T-helper 17 cell (primary cell): ENCODE data around the gene PROM2. TPM values are rescaled to one million over a fixed set of nuclear protein-coding genes. Genes with fewer than 3 reads are reported as not detected.
A peak's percentile ranks its signal among the peaks of the same experiment; 100 is the strongest.

ENCODE experiments used
- ATAC-seq: fragments of 150-1000 bp; cut with Tn5 transposase; 2 replicates; pipeline ENCODE4 v1.10.0; 2021; ENCODE audit warnings: mild to moderate bottlenecking, moderate library complexity
- DNase-seq, 3 donors: peaks; one replicate each; pipeline versions ENCODE4 v3.0.0 to v3.0.0-alpha.2; 2020 to 2021
- H3K9me3 ChIP-seq: one replicate; pipeline ENCODE4 v1.7.0; 2013; ENCODE audit warnings: low read length, mild to moderate bottlenecking; ENCODE audit not compliant: control insufficient read depth, poor library complexity, severe bottlenecking
- H3K27ac Mint-ChIP-seq: one replicate; pipeline ENCODE4 v1.8.0; 2022; ENCODE audit warnings: mild to moderate bottlenecking, moderate library complexity, mixed read lengths
- H3K27me3 Mint-ChIP-seq: one replicate; pipeline ENCODE4 v1.8.0; 2022; ENCODE audit warnings: mixed read lengths
- H3K36me3 Mint-ChIP-seq: one replicate; pipeline ENCODE4 v1.8.0; 2022; ENCODE audit warnings: low read depth, mixed read lengths
- H3K4me1 Mint-ChIP-seq: one replicate; pipeline ENCODE4 v1.8.0; 2022; ENCODE audit warnings: mild to moderate bottlenecking, mixed read lengths
- H3K4me3 Mint-ChIP-seq: one replicate; pipeline ENCODE4 v1.8.0; 2022; ENCODE audit warnings: mild to moderate bottlenecking, moderate library complexity, mixed read lengths
- total RNA-seq, 4 donors: library from RNA in 2 of 4; stranded (reverse) in 2 of 4; gene quantifications; one replicate each; pipeline ENCODE4 v1.2.3 and lab custom pipeline; 2022 to 2026

Gene PROM2
- total RNA-seq, 2 donors from 2014 or later = 0.77 TPM; not detected in 1

GRCh38 chr2:95330794-95331338 is 56.6 kb downstream of the PROM2 start:
- ATAC-seq = no peak
- Mint-ChIP-seq H3K4me1 (no peaks in the 10 kb centered on the region), H3K27ac (no peak overlapping the region), H3K36me3 (no peaks in the 10 kb centered on the region), H3K4me3 (no peak overlapping the region), H3K27me3 (peaks cover 5% of the 10 kb centered on the region)
- no peak for DNase-seq
- H3K9me3 ChIP-seq = no peaks in the 10 kb centered on the region

- Mint-ChIP-seq H3K27me3 (peaks cover 5% of the 10 kb centered on the region), H3K27ac (no peak overlapping the region), H3K36me3 (no peaks in the 10 kb centered on the region), H3K4me1 (no peaks in the 10 kb centered on the region), H3K4me3 (no peak overlapping the region)
- DNase-seq (no peak), ATAC-seq (no peak)
- H3K9me3 ChIP-seq = no peaks in the 10 kb centered on the region
Observed at GRCh38 chr2:95331606-95332005, 57.4 kb downstream of the PROM2 start.

GRCh38 chr2:95332036-95332435 is 57.8 kb downstream of the PROM2 start:
- DNase-seq (no peak), ATAC-seq (no peak)
- H3K9me3 ChIP-seq = no peaks in the 10 kb centered on the region
- peaks cover 5% of the 10 kb centered on the region for H3K27me3 Mint-ChIP-seq
- H3K4me3 Mint-ChIP-seq = no peak overlapping the region
- H3K36me3 Mint-ChIP-seq = no peaks in the 10 kb centered on the region
- no peaks in the 10 kb centered on the region for H3K4me1 Mint-ChIP-seq
- H3K27ac Mint-ChIP-seq = no peak overlapping the region

GRCh38 chr2:95333056-95333455 is 58.8 kb downstream of the PROM2 start:
- H3K4me1 Mint-ChIP-seq = no peaks in the 10 kb centered on the region

GRCh38 chr2:95333888-95334338 is 59.7 kb downstream of the PROM2 start:
- no peaks in the 10 kb centered on the region for H3K4me1 Mint-ChIP-seq
- ATAC-seq (no peak), DNase-seq (no peak)
- H3K4me3 Mint-ChIP-seq = no peak overlapping the region
- no peaks in the 10 kb centered on the region for H3K36me3 Mint-ChIP-seq
- H3K27ac Mint-ChIP-seq = no peak overlapping the region
- peaks cover 5% of the 10 kb centered on the region for H3K27me3 Mint-ChIP-seq
- H3K9me3 ChIP-seq = no peaks in the 10 kb centered on the region

More at GRCh38 chr2:95333056-95333455, 58.8 kb downstream of the PROM2 start:
- H3K9me3 ChIP-seq = no peaks in the 10 kb centered on the region
- Mint-ChIP-seq H3K27ac (no peak overlapping the region), H3K27me3 (peaks cover 5% of the 10 kb centered on the region), H3K4me3 (peak overlapping the region; percentile 13), H3K36me3 (no peaks in the 10 kb centered on the region)
- DNase-seq (no peak), ATAC-seq (no peak)

GRCh38 chr2:95334916-95335641 is 60.8 kb downstream of the PROM2 start:
- Mint-ChIP-seq H3K27ac (no peak overlapping the region), H3K27me3 (peaks cover 11% of the 10 kb centered on the region), H3K4me1 (no peaks in the 10 kb centered on the region), H3K36me3 (no peaks in the 10 kb centered on the region), H3K4me3 (no peak overlapping the region)
- H3K9me3 ChIP-seq = no peaks in the 10 kb centered on the region
- no peak for DNase-seq
- ATAC-seq = no peak

- no peaks in the 10 kb centered on the region for H3K36me3 Mint-ChIP-seq
- H3K4me1 Mint-ChIP-seq = no peaks in the 10 kb centered on the region
- no peak overlapping the region for H3K27ac Mint-ChIP-seq
- ATAC-seq (no peak), DNase-seq (no peak)
- H3K9me3 ChIP-seq = no peaks in the 10 kb centered on the region
- H3K27me3 Mint-ChIP-seq = peaks cover 20% of the 10 kb centered on the region
- H3K4me3 Mint-ChIP-seq = no peak overlapping the region
Observed at GRCh38 chr2:95336406-95336805, 62.2 kb downstream of the PROM2 start.

- Mint-ChIP-seq H3K27me3 (peaks cover 34% of the 10 kb centered on the region), H3K27ac (no peak overlapping the region), H3K36me3 (peaks cover 2% of the 10 kb centered on the region), H3K4me3 (no peak overlapping the region), H3K4me1 (no peaks in the 10 kb centered on the region)
- H3K9me3 ChIP-seq = no peaks in the 10 kb centered on the region
- ATAC-seq (no peak), DNase-seq (no peak)
Observed at GRCh38 chr2:95337829-95338228, 63.6 kb downstream of the PROM2 start.

Other genes with a start within 250 kb of the PROM2 start
- 100 to 1,000 TPM; 127 to 159 TPM for gene MAL, start 248.7 kb upstream of the PROM2 start, total RNA-seq
- 10 to 100 TPM; 30.1 TPM for gene MRPS5, start 152.6 kb upstream of the PROM2 start, total RNA-seq
- gene ZNF514, start 114.6 kb upstream of the PROM2 start, total RNA-seq = 10 to 100 TPM in 1 of 2 donors, 1 to 10 TPM in 1; 9.4 to 12.0 TPM
- gene ZNF2, start 108.6 kb upstream of the PROM2 start, total RNA-seq = 1 to 10 TPM in 1 of 2 donors, under 1 TPM in 1; 0.57 to 2.4 TPM
- 1 to 10 TPM; 2.0 to 2.4 TPM for gene ZNF892, start 66.9 kb upstream of the PROM2 start, total RNA-seq
- gene KCNIP3, start 22.9 kb downstream of the PROM2 start, total RNA-seq = not detected
- gene FAHD2A, start 128.3 kb downstream of the PROM2 start, total RNA-seq = 10 to 100 TPM; 19.1 to 19.8 TPM
- not detected for gene TRIM43B, start 210.3 kb downstream of the PROM2 start, total RNA-seq